Measurements from ENCODE around the gene CCDC28B. TPM values are rescaled to one million over a fixed set of nuclear protein-coding genes. Genes with fewer than 3 reads are reported as not detected.

CCDC28B gene
- total and polyA plus RNA-seq, 2 of the 13 experiments (the other 11 are each of a cell fraction or from before 2014, with no cell fraction given) = 2.6 to 3.5 TPM

DNA sequence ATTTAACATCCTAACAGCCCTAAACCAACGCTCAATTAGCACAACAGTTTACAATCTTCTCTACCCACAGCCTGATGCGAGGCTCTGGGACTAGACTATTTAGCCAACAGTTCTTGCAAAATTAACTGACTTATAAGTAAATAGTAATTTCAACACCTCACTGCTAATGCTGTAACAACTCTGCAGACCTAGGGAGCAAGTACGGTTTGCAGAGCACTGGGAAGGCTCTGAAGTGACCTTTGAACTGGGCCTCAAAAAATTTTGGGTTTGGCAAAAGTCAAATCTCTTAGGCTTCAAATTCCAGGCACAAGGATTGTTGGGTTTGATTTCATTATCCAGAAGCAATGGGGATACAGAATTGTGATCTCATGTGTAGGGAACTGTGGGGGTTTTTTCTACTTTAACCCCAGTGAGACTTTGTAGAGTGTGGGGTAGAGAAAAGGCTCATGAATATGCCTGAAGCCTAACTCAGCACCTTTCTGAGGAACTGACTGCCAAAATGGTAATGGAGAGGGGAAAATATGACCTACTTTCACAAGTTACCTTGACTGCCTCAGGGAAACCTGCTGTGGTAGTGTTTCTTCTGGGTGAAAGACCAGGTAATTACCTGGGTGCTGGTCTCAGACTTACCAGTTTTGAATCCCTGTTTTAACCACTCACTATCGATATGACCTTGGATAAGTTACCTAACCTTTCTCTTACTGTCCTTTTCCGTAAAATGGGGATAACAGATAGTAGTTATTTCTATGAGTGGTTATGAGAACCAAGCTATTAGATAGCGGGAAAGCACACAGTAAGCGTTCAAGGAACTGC is 21.8 kb upstream of the CCDC28B start:
- peak; percentile 80 for DNase-seq (ENCODE audit: low spot score)
- 0% methylated on average over 7 of the region's 7 CpGs for WGBS (ENCODE audit: low lambda C conversion rate)
- peak; percentile 79 for FAIRE-seq
- TF ChIP-seq PPARG (CRISPR knock-in tag; conservative IDR thresholded peaks at IDR 0.05) (no peak), ZNF891 (CRISPR knock-in tag; IDR thresholded peaks at IDR 0.05) (no peak), NR2C2 (CRISPR knock-in tag; IDR thresholded peaks at IDR 0.05; ENCODE audit: borderline replicate concordance) (peak; percentile 75), STAG1 (CRISPR knock-in tag; IDR thresholded peaks at IDR 0.05) (no peak), SMAD1 (CRISPR knock-in tag; IDR thresholded peaks at IDR 0.05; ENCODE audit: borderline replicate concordance, low read depth) (no peak), REL (CRISPR knock-in tag; conservative IDR thresholded peaks at IDR 0.05) (no peak), ZNF547 (CRISPR knock-in tag; IDR thresholded peaks at IDR 0.05) (no peak), NFRKB (IDR thresholded peaks at IDR 0.05) (no peak), PAWR (CRISPR knock-in tag; IDR thresholded peaks at IDR 0.05; ENCODE audit: borderline replicate concordance) (no peak), AKAP8 (CRISPR knock-in tag; IDR thresholded peaks at IDR 0.05) (no peak), ZNF121 (CRISPR knock-in tag; IDR thresholded peaks at IDR 0.05) (no peak), ZNF564 (CRISPR knock-in tag; IDR thresholded peaks at IDR 0.05) (no peak), SATB2 (CRISPR knock-in tag; IDR thresholded peaks at IDR 0.05) (no peak)
- TF ChIP-seq, protein P1, sequence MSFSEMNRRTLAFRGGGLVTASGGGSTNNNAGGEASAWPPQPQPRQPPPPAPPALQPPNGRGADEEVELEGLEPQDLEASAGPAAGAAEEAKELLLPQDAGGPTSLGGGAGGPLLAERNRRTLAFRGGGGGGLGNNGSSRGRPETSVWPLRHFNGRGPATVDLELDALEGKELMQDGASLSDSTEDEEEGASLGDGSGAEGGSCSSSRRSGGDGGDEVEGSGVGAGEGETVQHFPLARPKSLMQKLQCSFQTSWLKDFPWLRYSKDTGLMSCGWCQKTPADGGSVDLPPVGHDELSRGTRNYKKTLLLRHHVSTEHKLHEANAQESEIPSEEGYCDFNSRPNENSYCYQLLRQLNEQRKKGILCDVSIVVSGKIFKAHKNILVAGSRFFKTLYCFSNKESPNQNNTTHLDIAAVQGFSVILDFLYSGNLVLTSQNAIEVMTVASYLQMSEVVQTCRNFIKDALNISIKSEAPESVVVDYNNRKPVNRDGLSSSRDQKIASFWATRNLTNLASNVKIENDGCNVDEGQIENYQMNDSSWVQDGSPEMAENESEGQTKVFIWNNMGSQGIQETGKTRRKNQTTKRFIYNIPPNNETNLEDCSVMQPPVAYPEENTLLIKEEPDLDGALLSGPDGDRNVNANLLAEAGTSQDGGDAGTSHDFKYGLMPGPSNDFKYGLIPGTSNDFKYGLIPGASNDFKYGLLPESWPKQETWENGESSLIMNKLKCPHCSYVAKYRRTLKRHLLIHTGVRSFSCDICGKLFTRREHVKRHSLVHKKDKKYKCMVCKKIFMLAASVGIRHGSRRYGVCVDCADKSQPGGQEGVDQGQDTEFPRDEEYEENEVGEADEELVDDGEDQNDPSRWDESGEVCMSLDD (CRISPR knock-in tag; IDR thresholded peaks at IDR 0.05; ENCODE audit: borderline replicate concordance) = no peak
- TF ChIP-seq, protein P2, sequence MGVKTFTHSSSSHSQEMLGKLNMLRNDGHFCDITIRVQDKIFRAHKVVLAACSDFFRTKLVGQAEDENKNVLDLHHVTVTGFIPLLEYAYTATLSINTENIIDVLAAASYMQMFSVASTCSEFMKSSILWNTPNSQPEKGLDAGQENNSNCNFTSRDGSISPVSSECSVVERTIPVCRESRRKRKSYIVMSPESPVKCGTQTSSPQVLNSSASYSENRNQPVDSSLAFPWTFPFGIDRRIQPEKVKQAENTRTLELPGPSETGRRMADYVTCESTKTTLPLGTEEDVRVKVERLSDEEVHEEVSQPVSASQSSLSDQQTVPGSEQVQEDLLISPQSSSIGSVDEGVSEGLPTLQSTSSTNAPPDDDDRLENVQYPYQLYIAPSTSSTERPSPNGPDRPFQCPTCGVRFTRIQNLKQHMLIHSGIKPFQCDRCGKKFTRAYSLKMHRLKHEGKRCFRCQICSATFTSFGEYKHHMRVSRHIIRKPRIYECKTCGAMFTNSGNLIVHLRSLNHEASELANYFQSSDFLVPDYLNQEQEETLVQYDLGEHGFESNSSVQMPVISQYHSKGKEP (CRISPR knock-in tag; IDR thresholded peaks at IDR 0.05) = no peak
- TF ChIP-seq, protein P3, sequence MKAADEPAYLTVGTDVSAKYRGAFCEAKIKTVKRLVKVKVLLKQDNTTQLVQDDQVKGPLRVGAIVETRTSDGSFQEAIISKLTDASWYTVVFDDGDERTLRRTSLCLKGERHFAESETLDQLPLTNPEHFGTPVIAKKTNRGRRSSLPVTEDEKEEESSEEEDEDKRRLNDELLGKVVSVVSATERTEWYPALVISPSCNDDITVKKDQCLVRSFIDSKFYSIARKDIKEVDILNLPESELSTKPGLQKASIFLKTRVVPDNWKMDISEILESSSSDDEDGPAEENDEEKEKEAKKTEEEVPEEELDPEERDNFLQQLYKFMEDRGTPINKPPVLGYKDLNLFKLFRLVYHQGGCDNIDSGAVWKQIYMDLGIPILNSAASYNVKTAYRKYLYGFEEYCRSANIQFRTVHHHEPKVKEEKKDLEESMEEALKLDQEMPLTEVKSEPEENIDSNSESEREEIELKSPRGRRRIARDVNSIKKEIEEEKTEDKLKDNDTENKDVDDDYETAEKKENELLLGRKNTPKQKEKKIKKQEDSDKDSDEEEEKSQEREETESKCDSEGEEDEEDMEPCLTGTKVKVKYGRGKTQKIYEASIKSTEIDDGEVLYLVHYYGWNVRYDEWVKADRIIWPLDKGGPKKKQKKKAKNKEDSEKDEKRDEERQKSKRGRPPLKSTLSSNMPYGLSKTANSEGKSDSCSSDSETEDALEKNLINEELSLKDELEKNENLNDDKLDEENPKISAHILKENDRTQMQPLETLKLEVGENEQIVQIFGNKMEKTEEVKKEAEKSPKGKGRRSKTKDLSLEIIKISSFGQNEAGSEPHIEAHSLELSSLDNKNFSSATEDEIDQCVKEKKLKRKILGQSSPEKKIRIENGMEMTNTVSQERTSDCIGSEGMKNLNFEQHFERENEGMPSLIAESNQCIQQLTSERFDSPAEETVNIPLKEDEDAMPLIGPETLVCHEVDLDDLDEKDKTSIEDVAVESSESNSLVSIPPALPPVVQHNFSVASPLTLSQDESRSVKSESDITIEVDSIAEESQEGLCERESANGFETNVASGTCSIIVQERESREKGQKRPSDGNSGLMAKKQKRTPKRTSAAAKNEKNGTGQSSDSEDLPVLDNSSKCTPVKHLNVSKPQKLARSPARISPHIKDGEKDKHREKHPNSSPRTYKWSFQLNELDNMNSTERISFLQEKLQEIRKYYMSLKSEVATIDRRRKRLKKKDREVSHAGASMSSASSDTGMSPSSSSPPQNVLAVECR (CRISPR knock-in tag; IDR thresholded peaks at IDR 0.05; ENCODE audit: borderline replicate concordance) = no peak; the same call in 1 of the 2 replicates

More for the DNA sequence above, 21.8 kb upstream of the CCDC28B start:
- H3K4me3 ChIP-seq (replicated peaks in 1 of 3; ENCODE audit: insufficient read depth in 1 of 3, low read depth in 2 of 3, low read length in 3 of 3) = peak overlapping the region; percentile 47 to 76 (median 58)
- no peaks in the 10 kb centered on the region for H3K27me3 ChIP-seq (ENCODE audit: control insufficient read depth in 1 of 2, insufficient read depth in 2 of 2, low read length in 2 of 2)
- peak; percentile 60 for ATAC-seq
- peak overlapping the region; percentile 84 for H3K9ac ChIP-seq (ENCODE audit: insufficient read depth, low read depth, low read length)
- POLR2A ChIA-PET = interaction anchor here (0.5 to 2.7 kb wide), 17 partner anchors 14 to 174 kb away, joined by 3 to 38 read pairs (median 5); partner anchors contain the start of genes CCDC28B, EIF3I, HDAC1 and IQCC
- peak overlapping the region; percentile 80 for H3K4me2 ChIP-seq (ENCODE audit: low read depth, low read length)
- in situ Hi-C loops (cut with HindIII; ENCODE audit: extremely low pct_ligation_motif_present, low pct_unique_long_range_greater_than_20kb) (no loop called here), intact Hi-C loops (cut with micrococcal nuclease; ENCODE audit: unreplicated experiment) (loop anchor here (1.0 kb wide), 1 partner anchor 105 kb away; no protein-coding TSS in a partner anchor)
- H4K20me1 ChIP-seq (ENCODE audit: insufficient read depth, low read length) = no peaks in the 10 kb centered on the region
- H3K9me3 ChIP-seq (ENCODE audit: low read length) = no peaks in the 10 kb centered on the region
- H3K4me1 ChIP-seq (ENCODE audit: insufficient read depth, low read length) = peaks cover 54% of the 10 kb centered on the region
- H3K36me3 ChIP-seq (replicated peaks in 1 of 2; ENCODE audit: control insufficient read depth in 1 of 2, insufficient read depth in 2 of 2, low read length in 2 of 2) = peaks cover 4 to 16% of the 10 kb centered on the region in 2 experiments; a peak in 4 of 5 replicates
- no TSS peak for BruUV-seq (replicated peaks)
- H2AFZ ChIP-seq (ENCODE audit: low read length) = peak overlapping the region; percentile 85
- CTCF ChIA-PET (ENCODE audit: low intra/inter-chr PET ratio, low total read pairs) = no interaction called here
- H3K79me2 ChIP-seq (ENCODE audit: insufficient read depth, low read length) = peaks cover 26% of the 10 kb centered on the region
- peak overlapping the region; percentile 87 for H3K27ac ChIP-seq (ENCODE audit: extremely low read length, insufficient read depth, low read length)
